Endothelial cell of umbilical vein (primary cell): Measurements from ENCODE around the gene CDC42SE2.

Source experiments
- CTCF ChIP-seq, 2 donors: IDR thresholded peaks; 1 replicate in 1 of 2; 2 replicates in 1 of 2; pipeline ENCODE4 v1.5.1; 2011; ENCODE audit warnings: low read length in 2 of 2, mild to moderate bottlenecking in 2 of 2, moderate library complexity in 2 of 2, control low read depth in 1 of 2, inconsistent platforms in 1 of 2, low read depth in 1 of 2; ENCODE audit not compliant: insufficient read depth in 1 of 2; ENCODE audit errors: extremely low read depth in 1 of 2
- EZH2 ChIP-seq: IDR thresholded peaks from 2 replicates; pipeline ENCODE4 v1.6.1; 2012; ENCODE audit warnings: borderline replicate concordance, low read depth, mild to moderate bottlenecking, moderate library complexity, low read length, inconsistent platforms; ENCODE audit not compliant: severe bottlenecking
- FOS ChIP-seq: IDR thresholded peaks from 2 replicates; pipeline ENCODE4 v1.6.1; 2011; ENCODE audit warnings: mild to moderate bottlenecking, low read length, moderate library complexity, borderline replicate concordance; ENCODE audit not compliant: insufficient read depth
- JUN ChIP-seq: IDR thresholded peaks from 2 replicates; pipeline ENCODE4 v1.6.1; 2011; ENCODE audit warnings: borderline replicate concordance, low read depth; ENCODE audit not compliant: insufficient read length, insufficient read depth
- MYC ChIP-seq: IDR thresholded peaks from one replicate; pipeline ENCODE4 v1.6.1; 2011; ENCODE audit warnings: mild to moderate bottlenecking, low read depth, low read length
- POLR2A ChIP-seq: IDR thresholded peaks from 2 replicates; pipeline ENCODE4 v1.6.1; 2012; ENCODE audit warnings: low read depth, mild to moderate bottlenecking, control low read depth, low read length
- POLR2AphosphoS5 ChIP-seq: IDR thresholded peaks from 2 replicates; pipeline ENCODE4 v1.6.1; 2012; ENCODE audit warnings: low read depth, mild to moderate bottlenecking, control low read depth, low read length, moderate library complexity; ENCODE audit not compliant: insufficient read depth
- TF ChIP-seq, protein P1 (sequence below): IDR thresholded peaks from 2 replicates; pipeline ENCODE4 v1.6.1; 2011; ENCODE audit not compliant: insufficient read depth, insufficient read length

GRCh38 chr5:131356619-131357018 lies 92.8 kb downstream of the CDC42SE2 start:
- no peak for TF ChIP-seq POLR2A
- no peak for TF ChIP-seq JUN
- no peak for TF ChIP-seq EZH2
- TF ChIP-seq CTCF (IDR thresholded peaks at IDR 0.05; ENCODE audit: extremely low read depth in 1 of 2, insufficient read depth in 1 of 2, low read depth in 1 of 2, low read length in 2 of 2), result no peak
- TF ChIP-seq POLR2AphosphoS5, result no peak
- TF ChIP-seq, protein P1, sequence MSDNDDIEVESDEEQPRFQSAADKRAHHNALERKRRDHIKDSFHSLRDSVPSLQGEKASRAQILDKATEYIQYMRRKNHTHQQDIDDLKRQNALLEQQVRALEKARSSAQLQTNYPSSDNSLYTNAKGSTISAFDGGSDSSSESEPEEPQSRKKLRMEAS, result no peak
- TF ChIP-seq FOS, result no peak
- TF ChIP-seq MYC, result no peak
